Cardiac fibroblast (primary cell): Measurements from ENCODE around the gene PLXNA2.

Experiments used
- DNase-seq, 2 donors: peaks; one replicate each; pipeline versions ENCODE4 v3.0.0 to v3.0.0-alpha.2; 2010; ENCODE audit warnings: low read depth in 2 of 2
- H3K4me3 ChIP-seq, 2 donors: replicated peaks in 1 of 2; 1 replicate in 1 of 2; 2 replicates in 1 of 2; pipeline ENCODE4 v1.5.1; 2011; ENCODE audit warnings: low read depth in 2 of 2, low read length in 2 of 2, mild to moderate bottlenecking in 2 of 2, moderate library complexity in 1 of 2
- CTCF ChIP-seq: IDR thresholded peaks from one replicate; pipeline ENCODE4 v1.5.1; 2011; ENCODE audit warnings: low read depth, mild to moderate bottlenecking, low read length, inconsistent platforms

PLXNA2 gene

GRCh38 chr1:208182880-208183645, 61.1 kb downstream of the PLXNA2 start:
- H3K4me3 ChIP-seq = no peak overlapping the region
- TF ChIP-seq CTCF = no peak
- DNase-seq = no peak

GRCh38 chr1:208181364-208181763, 62.8 kb downstream of the PLXNA2 start:
- no peak for TF ChIP-seq CTCF
- DNase-seq = no peak
- H3K4me3 ChIP-seq = no peak overlapping the region

- no peak for DNase-seq
- TF ChIP-seq CTCF = no peak
- H3K4me3 ChIP-seq = no peak overlapping the region
Measured at GRCh38 chr1:208180421-208180820, 63.8 kb downstream of the PLXNA2 start.

GRCh38 chr1:208179961-208180409, 64.2 kb downstream of the PLXNA2 start:
- no peak overlapping the region for H3K4me3 ChIP-seq
- DNase-seq = no peak
- TF ChIP-seq CTCF = no peak

GRCh38 chr1:208179263-208179816, 64.8 kb downstream of the PLXNA2 start:
- TF ChIP-seq CTCF = no peak
- peak; percentile 32 to 39 for DNase-seq
- no peak overlapping the region for H3K4me3 ChIP-seq

GRCh38 chr1:208178091-208178529, 66.1 kb downstream of the PLXNA2 start:
- no peak for TF ChIP-seq CTCF
- DNase-seq = no peak
- no peak overlapping the region for H3K4me3 ChIP-seq
